ENCODE measurements around the gene FHOD3. TPM values are rescaled to one million over a fixed set of nuclear protein-coding genes. Genes with fewer than 3 reads are reported as not detected.

Gene FHOD3
- total and polyA plus RNA-seq, 11 donors = 109 to 532 (median 262) TPM

- H3K4me1 ChIP-seq = peaks cover 0 to 42% (median 22%) of the 10 kb centered on the region in 12 donors
- intact Hi-C loops (cut with DNase I) = loop anchor here in 1 of 10 donors (5.0 kb wide), 1 partner anchor 43 kb away; no protein-coding TSS in a partner anchor
- 37 to 61% (median 46%) methylated on average over 2 of the region's 2 CpGs for WGBS, 4 donors
Observed at GRCh38 chr18:36415625-36416024, 118.1 kb downstream of the FHOD3 start.

DNA sequence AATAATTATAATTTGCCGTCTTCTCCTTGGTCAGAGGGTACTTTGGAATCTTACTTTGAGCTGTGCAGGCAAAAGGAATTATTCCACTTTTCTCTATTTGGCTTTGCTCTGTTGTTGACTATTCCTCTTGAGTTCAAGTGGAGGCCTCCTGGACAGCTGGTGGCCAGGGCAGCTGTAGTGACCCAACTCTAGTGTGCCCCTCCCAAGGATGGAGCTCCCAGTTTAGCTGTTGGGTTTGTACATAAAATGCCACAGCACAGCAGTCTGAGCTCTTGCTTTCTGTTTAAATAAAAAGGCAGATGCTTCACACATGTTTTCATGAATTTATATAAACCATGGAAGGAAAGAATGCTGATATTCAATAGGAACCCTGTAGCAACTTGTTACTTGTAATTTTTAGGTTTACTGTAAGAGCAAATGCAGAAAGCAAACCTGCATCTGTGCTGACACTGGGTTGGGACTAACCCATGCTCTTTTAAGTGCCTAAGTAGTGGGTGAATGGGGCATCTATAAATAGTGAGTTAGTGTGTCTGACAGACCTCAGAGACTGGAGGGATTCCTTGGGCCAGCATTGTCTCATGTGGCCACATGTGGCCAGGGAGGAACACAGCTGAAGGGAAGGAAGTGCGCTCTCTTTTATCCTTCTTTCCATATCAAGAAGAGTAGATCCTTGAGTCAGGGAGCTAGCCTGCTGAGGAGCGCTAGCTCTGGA, 121.8 kb downstream of the FHOD3 start:
- no peaks in the 10 kb centered on the region for H3K27me3 ChIP-seq
- H3K4me1 ChIP-seq = peaks cover 0 to 74% (median 28%) of the 10 kb centered on the region in 12 donors
- intact Hi-C loops (cut with DNase I) = loop anchor here in 1 of 10 donors (5.0 kb wide), 1 partner anchor 47 kb away; no protein-coding TSS in a partner anchor
- DNase-seq (peak in 3 of 5 donors; percentile 38 to 44 (median 38)), ATAC-seq (peak; percentile 90 to 93 (median 91))
- H3K9me3 ChIP-seq = no peaks in the 10 kb centered on the region
- TF ChIP-seq POLR2A (IDR thresholded peaks at IDR 0.05) = no peak
- TF ChIP-seq CTCF (IDR thresholded peaks at IDR 0.05) = no peak
- no peaks in the 10 kb centered on the region for H3K36me3 ChIP-seq
- H3K4me3 ChIP-seq = no peak overlapping the region
- WGBS, 4 donors = 62 to 72% (median 67%) methylated on average over 2 to 3 of the region's 3 CpGs
- H3K27ac ChIP-seq = peak overlapping the region in 11 of 12 donors; percentile 36 to 89 (median 77)

More at GRCh38 chr18:36415625-36416024, 118.1 kb downstream of the FHOD3 start:
- TF ChIP-seq CTCF (IDR thresholded peaks at IDR 0.05) (no peak), POLR2A (IDR thresholded peaks at IDR 0.05) (no peak)
- Histone ChIP-seq H3K27me3 (no peaks in the 10 kb centered on the region), H3K4me3 (no peak overlapping the region), H3K9me3 (peaks cover 0 to 3% (median 0%) of the 10 kb centered on the region in 12 donors), H3K27ac (peak overlapping the region in 8 of 12 donors; percentile 1 to 69 (median 34)), H3K36me3 (no peaks in the 10 kb centered on the region)
- no peak for DNase-seq
- no peak for ATAC-seq

DNA sequence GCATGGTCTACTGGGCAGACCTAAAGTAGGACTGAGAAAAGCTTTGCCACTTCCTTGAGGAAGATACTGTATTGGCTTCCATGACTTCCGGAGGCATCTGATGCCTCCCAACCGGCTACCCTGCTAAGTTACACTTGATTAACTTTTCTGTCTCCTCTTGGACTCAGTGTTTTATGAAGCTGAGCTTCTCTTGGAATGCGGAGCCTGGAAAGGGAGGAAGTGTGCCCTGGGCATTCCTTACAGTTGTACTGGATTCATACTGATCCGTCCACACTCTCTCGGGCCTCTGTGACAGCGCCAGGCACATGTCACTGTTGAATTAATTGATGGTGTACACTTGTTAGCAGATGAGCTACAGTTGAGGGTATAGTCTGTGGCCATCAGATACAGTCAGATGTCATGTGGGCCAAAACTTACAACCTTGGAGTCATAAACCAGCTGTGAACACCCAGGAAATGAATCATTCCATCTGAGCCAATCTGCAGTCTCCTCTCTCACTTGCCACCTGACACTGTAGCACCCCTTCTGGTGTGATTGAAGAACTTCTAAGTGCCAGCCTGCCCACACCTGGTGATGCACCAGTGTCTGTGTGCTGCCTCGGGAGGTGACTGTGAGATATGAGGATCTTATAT, 122.5 kb downstream of the FHOD3 start:
- Histone ChIP-seq H3K9me3 (no peaks in the 10 kb centered on the region), H3K36me3 (no peaks in the 10 kb centered on the region), H3K4me3 (no peak overlapping the region), H3K4me1 (peaks cover 0 to 81% (median 32%) of the 10 kb centered on the region in 12 donors), H3K27me3 (no peaks in the 10 kb centered on the region), H3K27ac (peak overlapping the region; percentile 10 to 89 (median 76))
- DNase-seq (no peak), ATAC-seq (peak in 3 of 4 donors; percentile 15 to 31 (median 27))
- TF ChIP-seq POLR2A (IDR thresholded peaks at IDR 0.05) = no peak
- peak in 3 of 12 donors; percentile 4 to 16 (median 7) for TF ChIP-seq CTCF (IDR thresholded peaks at IDR 0.05)
- intact Hi-C loops (cut with DNase I) = loop anchor here in 3 of 10 donors (5.0 kb wide), 3 partner anchors 37 to 48 kb away; no protein-coding TSS in a partner anchor
- WGBS, 4 donors = 61 to 70% (median 64%) methylated on average over 7 of the region's 7 CpGs

DNA sequence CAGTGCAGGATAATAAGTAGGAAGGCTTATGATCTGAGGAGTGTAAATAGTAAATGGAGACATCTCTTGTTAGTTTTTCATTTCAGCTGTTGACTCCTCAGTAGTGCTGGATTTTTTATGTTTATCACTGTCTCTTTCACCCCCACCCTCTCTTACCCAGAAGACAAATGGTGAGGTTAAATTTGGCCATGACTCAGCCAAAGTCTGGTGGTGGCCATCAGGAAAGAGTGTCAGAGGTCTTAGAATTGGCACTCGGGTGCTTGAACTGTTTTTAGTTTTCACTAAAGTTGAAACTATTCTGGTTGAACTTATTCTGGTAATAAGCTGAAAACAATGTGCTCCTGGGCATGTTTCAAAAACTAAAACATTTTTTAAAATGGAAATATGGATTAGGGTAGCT, 123.3 kb downstream of the FHOD3 start:
- Histone ChIP-seq H3K4me1 (peaks cover 0 to 78% (median 29%) of the 10 kb centered on the region in 12 donors), H3K27me3 (no peaks in the 10 kb centered on the region), H3K27ac (peak overlapping the region; percentile 10 to 89 (median 76)), H3K4me3 (no peak overlapping the region), H3K36me3 (no peaks in the 10 kb centered on the region), H3K9me3 (no peaks in the 10 kb centered on the region)
- peak in 3 of 4 donors; percentile 35 to 57 (median 47) for ATAC-seq
- intact Hi-C loops (cut with DNase I) = loop anchor here in 2 of 10 donors (5.0 kb wide), 2 partner anchors 36 to 41 kb away; no protein-coding TSS in a partner anchor
- no peak for TF ChIP-seq POLR2A (IDR thresholded peaks at IDR 0.05)
- no peak for TF ChIP-seq CTCF (IDR thresholded peaks at IDR 0.05)
- 15 to 30% (median 27%) methylated on average over 1 of the region's 1 CpG for WGBS, 4 donors
- DNase-seq = no peak
